Nephron progenitor cell (in vitro differentiated cells): ENCODE data around the gene RNASE8.
A peak's percentile ranks its signal among the peaks of the same experiment; 100 is the strongest.

Experiments
- DNase-seq: peaks from one replicate; pipeline ENCODE4 v3.0.0; 2021
- H3K27ac Mint-ChIP-seq: 2 replicates; pipeline ENCODE4 v1.8.0; 2021; ENCODE audit warnings: mild to moderate bottlenecking, moderate library complexity, mixed read lengths
- H3K27me3 Mint-ChIP-seq: 2 replicates; pipeline ENCODE4 v1.8.0; 2021; ENCODE audit warnings: mild to moderate bottlenecking, low read depth, mixed read lengths; ENCODE audit not compliant: poor library complexity
- H3K36me3 Mint-ChIP-seq: 2 replicates; pipeline ENCODE4 v1.8.0; 2021; ENCODE audit warnings: low read depth, mixed read lengths
- H3K4me1 Mint-ChIP-seq: 2 replicates; pipeline ENCODE4 v1.8.0; 2021; ENCODE audit warnings: mixed read lengths
- H3K4me3 Mint-ChIP-seq: 2 replicates; pipeline ENCODE4 v1.8.0; 2021; ENCODE audit warnings: mild to moderate bottlenecking, moderate library complexity, mixed read lengths
- H3K9me3 Mint-ChIP-seq: 2 replicates; pipeline ENCODE4 v1.8.0; 2021; ENCODE audit warnings: mild to moderate bottlenecking, moderate library complexity, mixed read lengths
- CTCF ChIP-seq: fragments of 200-600 bp; sonication (generic); IDR thresholded peaks from 2 replicates; pipeline ENCODE4 v1.5.0; 2021; ENCODE audit warnings: antibody characterized with exemption

Gene RNASE8

GRCh38 chr14:21097636-21098075 is 40.0 kb downstream of the RNASE8 start:
- TF ChIP-seq CTCF = no peak
- H3K4me1 Mint-ChIP-seq = peaks cover 86% of the 10 kb centered on the region
- peak overlapping the region; percentile 90 for H3K4me3 Mint-ChIP-seq
- H3K9me3 Mint-ChIP-seq = no peaks in the 10 kb centered on the region
- no peaks in the 10 kb centered on the region for H3K27me3 Mint-ChIP-seq
- H3K36me3 Mint-ChIP-seq = peaks cover 13% of the 10 kb centered on the region
- DNase-seq = peak; percentile 52
- peak overlapping the region; percentile 63 for H3K27ac Mint-ChIP-seq

GRCh38 chr14:21098076-21098891 is 40.7 kb downstream of the RNASE8 start, which contains the start of gene ZNF219:
ZNF219 (minus strand) TSS chr14:21098655; CDS start chr14:21093591, 5,064 bp downstream.
- Mint-ChIP-seq H3K4me3 (peak within 1 kb of the TSS; percentile 91), H3K4me1 (peaks cover 86% of the 10 kb centered on the region), H3K27ac (peak within 1 kb of the TSS; percentile 91), H3K9me3 (no peaks in the 10 kb centered on the region), H3K36me3 (peaks cover 7% of the 10 kb centered on the region), H3K27me3 (no peaks in the 10 kb centered on the region)
- DNase-seq = peak; percentile 73
- no peak for TF ChIP-seq CTCF

- Mint-ChIP-seq H3K4me3 (peak overlapping the region; percentile 91), H3K27ac (peak overlapping the region; percentile 91), H3K36me3 (no peaks in the 10 kb centered on the region), H3K27me3 (no peaks in the 10 kb centered on the region), H3K4me1 (peaks cover 82% of the 10 kb centered on the region), H3K9me3 (no peaks in the 10 kb centered on the region)
- no peak for TF ChIP-seq CTCF
- no peak for DNase-seq
Measured at GRCh38 chr14:21098892-21099595, 41.4 kb downstream of the RNASE8 start.

GRCh38 chr14:21099596-21099985 is 42.0 kb downstream of the RNASE8 start:
- DNase-seq = no peak
- Mint-ChIP-seq H3K27ac (peak overlapping the region; percentile 91), H3K36me3 (no peaks in the 10 kb centered on the region), H3K9me3 (no peaks in the 10 kb centered on the region), H3K4me3 (peak overlapping the region; percentile 91), H3K4me1 (peaks cover 81% of the 10 kb centered on the region), H3K27me3 (no peaks in the 10 kb centered on the region)
- TF ChIP-seq CTCF = no peak

- H3K27me3 Mint-ChIP-seq = no peaks in the 10 kb centered on the region
- DNase-seq = no peak
- H3K9me3 Mint-ChIP-seq = no peaks in the 10 kb centered on the region
- peaks cover 78% of the 10 kb centered on the region for H3K4me1 Mint-ChIP-seq
- peak within 1 kb of the TSS; percentile 91 for H3K4me3 Mint-ChIP-seq
- no peaks in the 10 kb centered on the region for H3K36me3 Mint-ChIP-seq
- TF ChIP-seq CTCF = no peak
- no peak within 1 kb of the TSS for H3K27ac Mint-ChIP-seq
Measured at GRCh38 chr14:21100931-21101330, 43.3 kb downstream of the RNASE8 start, which contains the start of gene TMEM253. TMEM253 (plus strand) TSS chr14:21101066; CDS start chr14:21101344, 278 bp downstream.
